ENCODE results near the gene GMPS.
"Not testable (repeated sequence)": the region's sequence is repeated elsewhere in the genome, so short reads cannot be mapped to it uniquely, and the experiment has no call there.

Gene GMPS

GRCh38 chr3:155852341-155852740, 18.1 kb upstream of the GMPS start:
- no peak for TF ChIP-seq CTCF (IDR thresholded peaks at IDR 0.05; ENCODE audit: control insufficient read depth, insufficient read depth, low read depth, low read length, missing control alignments)
- DNase-seq (ENCODE audit: low read depth) = no peak
- peak overlapping the region; percentile 77 for H3K4me3 ChIP-seq (ENCODE audit: control insufficient read depth, low read depth, low read length)

- no peak for TF ChIP-seq CTCF (IDR thresholded peaks at IDR 0.05; ENCODE audit: control insufficient read depth, insufficient read depth, low read depth, low read length, missing control alignments)
- DNase-seq (ENCODE audit: low read depth) = no peak
- H3K4me3 ChIP-seq (ENCODE audit: control insufficient read depth, low read depth, low read length) = peak overlapping the region; percentile 77
Measured at GRCh38 chr3:155853214-155854140, 17.0 kb upstream of the GMPS start.

- peak; percentile 98 for DNase-seq (ENCODE audit: low read depth)
- no peak for TF ChIP-seq CTCF (IDR thresholded peaks at IDR 0.05; ENCODE audit: control insufficient read depth, insufficient read depth, low read depth, low read length, missing control alignments)
- H3K4me3 ChIP-seq (ENCODE audit: control insufficient read depth, low read depth, low read length) = peak within 1 kb of the TSS; percentile 77
Measured at GRCh38 chr3:155854141-155854940, 16.1 kb upstream of the GMPS start, which contains the start of gene SLC33A1. Gene SLC33A1, minus strand, starts transcription at chr3:155854427. Its CDS starts 430 bp downstream, at chr3:155853997.

GRCh38 chr3:155859859-155860258, 10.6 kb upstream of the GMPS start:
- peak; percentile 27 for TF ChIP-seq CTCF (IDR thresholded peaks at IDR 0.05; ENCODE audit: control insufficient read depth, insufficient read depth, low read depth, low read length, missing control alignments)
- no peak overlapping the region for H3K4me3 ChIP-seq (ENCODE audit: control insufficient read depth, low read depth, low read length)
- DNase-seq (ENCODE audit: low read depth) = no peak

- H3K4me3 ChIP-seq (ENCODE audit: control insufficient read depth, low read depth, low read length); DNase-seq (ENCODE audit: low read depth): not testable (repeated sequence)
Measured at GRCh38 chr3:155860424-155860823, 10.0 kb upstream of the GMPS start.

GRCh38 chr3:155861476-155862183, 8.8 kb upstream of the GMPS start:
- TF ChIP-seq CTCF (IDR thresholded peaks at IDR 0.05; ENCODE audit: control insufficient read depth, insufficient read depth, low read depth, low read length, missing control alignments) = no peak
- DNase-seq (ENCODE audit: low read depth) = no peak
- H3K4me3 ChIP-seq (ENCODE audit: control insufficient read depth, low read depth, low read length) = no peak overlapping the region

DNA sequence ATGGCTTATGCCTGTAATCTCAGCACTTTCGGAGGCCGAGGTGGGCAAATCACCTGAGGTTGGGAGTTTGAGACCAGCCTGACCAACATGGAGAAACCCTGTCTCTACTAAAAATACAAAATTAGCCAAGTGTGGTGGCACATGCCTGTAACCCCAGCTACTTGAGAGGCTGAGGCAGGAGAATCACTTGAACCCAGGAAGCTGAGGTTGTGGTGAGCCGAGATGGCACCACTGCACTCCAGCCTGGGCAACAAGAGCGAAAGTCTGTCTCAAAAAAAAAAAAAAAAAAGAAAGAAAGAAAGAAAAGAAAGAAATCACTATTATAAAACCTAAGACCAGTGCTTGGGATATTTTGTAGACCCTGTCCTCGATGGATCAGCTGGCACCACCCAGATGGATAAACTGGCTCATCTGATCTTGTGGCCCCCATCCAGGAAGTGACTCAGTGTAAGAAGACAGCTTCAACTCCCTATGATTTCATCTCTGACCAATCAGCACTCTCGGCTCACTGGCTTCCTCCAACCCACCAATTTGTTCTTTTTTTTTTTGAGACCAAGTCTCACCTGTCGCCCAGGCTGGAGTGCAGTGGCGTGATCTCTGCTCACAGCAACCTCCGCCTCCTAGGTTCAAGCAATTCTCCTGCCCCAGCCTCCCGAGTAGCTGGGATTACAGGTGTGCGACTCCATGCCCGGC, 8.0 kb upstream of the GMPS start:
- H3K4me3 ChIP-seq (ENCODE audit: control insufficient read depth, low read depth, low read length); DNase-seq (ENCODE audit: low read depth): not testable (repeated sequence)

Measured in AG09309 (cell line).